HG03354 (cell line): ENCODE results near the gene MYBPC2.

Experiments
- ATAC-seq: cut with Tn5 transposase; IDR thresholded peaks from one replicate; pipeline ENCODE4 v1.9.1; 2021; ENCODE audit warnings: mild to moderate bottlenecking; ENCODE audit not compliant: unreplicated experiment, poor library complexity, severe bottlenecking

MYBPC2 gene

DNA sequence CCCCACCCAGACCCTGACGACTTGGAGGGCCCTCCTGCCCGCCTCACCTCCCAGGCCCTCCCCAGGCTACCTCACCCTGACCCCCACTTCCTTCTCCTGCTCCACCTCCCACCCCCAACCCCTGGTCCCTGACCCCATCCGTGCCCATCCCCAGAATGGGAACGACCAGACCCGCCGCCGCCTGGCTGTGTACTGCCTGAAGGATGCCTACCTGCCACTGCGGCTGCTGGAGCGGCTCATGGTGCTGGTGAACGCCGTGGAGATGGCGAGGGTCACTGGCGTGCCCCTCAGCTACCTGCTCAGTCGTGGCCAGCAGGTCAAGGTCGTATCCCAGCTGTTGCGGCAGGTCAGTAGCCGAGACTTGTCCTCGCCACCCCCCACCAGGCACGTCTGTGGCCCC is 25.9 kb upstream of the MYBPC2 start:
- no peak for ATAC-seq

DNA sequence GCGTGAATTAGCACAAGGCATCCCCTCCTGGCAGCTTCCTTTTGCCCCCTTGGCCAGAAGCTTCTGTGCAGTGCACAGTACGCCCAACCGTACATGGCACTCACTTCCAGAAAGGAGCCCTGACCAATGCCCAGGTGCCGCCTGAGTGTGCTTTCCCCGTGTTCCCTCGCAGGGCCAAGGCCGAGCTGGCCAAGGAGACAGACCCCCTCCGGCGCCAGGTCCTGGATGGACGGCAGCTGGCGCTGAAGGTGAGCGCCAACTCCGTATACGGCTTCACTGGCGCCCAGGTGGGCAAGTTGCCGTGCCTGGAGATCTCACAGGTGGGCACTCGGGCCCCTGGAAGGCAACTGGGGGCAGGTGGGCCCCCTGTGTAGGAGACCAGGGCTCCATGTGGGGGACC is 23.3 kb upstream of the MYBPC2 start:
- no peak for ATAC-seq

DNA sequence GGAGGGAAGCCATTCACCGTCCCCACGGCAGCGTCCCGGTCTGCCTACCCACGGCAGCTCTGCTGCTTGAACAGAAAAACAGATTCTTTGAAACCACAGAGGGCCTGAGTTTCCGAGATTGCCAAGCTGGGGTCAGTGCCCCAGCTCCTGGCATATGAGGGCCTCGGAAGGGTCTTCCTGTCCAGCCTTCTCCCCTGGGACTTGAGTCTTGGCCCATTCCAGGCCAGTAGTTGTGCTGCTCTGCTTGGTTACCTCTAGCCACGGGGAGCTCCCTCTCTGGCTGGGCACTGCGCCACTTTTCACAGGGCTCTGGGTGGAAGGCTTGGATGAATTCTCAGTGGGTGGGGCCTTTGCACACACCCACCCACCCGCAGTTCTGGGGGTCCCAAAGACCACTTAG is 22.6 kb upstream of the MYBPC2 start:
- ATAC-seq = no peak

DNA sequence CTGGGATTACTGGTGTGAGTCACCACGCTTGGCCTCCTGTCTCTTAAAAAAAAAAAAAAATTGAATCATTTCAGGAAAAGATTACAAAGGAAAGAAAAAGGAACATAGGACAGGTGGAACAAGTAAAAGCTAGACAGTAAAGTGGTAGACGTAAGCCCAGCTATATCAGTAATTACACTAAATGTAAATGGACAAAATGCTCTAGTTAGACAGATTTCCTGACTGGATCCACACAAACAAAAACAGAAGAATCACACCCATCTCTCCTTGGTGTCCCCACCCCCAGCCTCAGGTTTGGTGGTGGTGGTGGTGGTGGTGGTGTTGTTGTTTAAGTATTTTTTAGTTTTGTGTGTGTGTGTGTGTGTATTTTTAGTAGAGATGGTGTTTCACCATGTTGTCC is 20.3 kb upstream of the MYBPC2 start:
- ATAC-seq = no peak

DNA sequence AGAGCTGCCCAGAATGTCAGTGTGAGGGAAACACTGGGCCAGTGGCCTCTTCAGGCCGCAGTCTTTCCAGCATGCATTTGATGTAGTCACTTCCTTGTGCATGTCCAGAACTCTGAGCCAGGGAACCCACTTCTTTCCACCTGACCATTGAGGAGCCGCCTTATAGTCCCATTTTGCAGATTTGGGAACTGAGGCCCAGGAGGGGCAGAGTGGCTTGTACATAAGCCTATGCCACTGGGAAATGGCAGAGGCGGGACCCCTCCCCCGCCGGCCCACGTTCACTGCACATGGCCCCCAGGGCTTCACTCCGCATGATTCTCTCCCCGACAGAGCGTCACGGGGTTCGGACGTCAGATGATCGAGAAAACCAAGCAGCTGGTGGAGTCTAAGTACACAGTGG is 19.6 kb upstream of the MYBPC2 start:
- ATAC-seq = no peak

DNA sequence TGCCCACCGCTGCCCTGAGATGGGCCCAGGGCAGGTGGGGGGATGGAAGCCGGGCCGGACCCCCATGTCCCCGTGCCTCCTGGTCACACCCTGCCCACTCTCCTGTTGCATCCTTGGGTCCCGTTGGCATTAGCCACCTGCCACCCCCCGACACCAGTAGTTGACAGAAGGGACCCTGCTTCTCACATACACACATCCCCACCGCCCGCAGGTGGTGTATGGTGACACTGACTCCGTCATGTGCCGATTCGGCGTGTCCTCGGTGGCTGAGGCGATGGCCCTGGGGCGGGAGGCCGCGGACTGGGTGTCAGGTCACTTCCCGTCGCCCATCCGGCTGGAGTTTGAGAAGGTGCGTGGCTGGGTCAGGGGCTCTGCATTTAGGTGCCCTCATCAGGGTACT is 19.2 kb upstream of the MYBPC2 start:
- no peak for ATAC-seq

DNA sequence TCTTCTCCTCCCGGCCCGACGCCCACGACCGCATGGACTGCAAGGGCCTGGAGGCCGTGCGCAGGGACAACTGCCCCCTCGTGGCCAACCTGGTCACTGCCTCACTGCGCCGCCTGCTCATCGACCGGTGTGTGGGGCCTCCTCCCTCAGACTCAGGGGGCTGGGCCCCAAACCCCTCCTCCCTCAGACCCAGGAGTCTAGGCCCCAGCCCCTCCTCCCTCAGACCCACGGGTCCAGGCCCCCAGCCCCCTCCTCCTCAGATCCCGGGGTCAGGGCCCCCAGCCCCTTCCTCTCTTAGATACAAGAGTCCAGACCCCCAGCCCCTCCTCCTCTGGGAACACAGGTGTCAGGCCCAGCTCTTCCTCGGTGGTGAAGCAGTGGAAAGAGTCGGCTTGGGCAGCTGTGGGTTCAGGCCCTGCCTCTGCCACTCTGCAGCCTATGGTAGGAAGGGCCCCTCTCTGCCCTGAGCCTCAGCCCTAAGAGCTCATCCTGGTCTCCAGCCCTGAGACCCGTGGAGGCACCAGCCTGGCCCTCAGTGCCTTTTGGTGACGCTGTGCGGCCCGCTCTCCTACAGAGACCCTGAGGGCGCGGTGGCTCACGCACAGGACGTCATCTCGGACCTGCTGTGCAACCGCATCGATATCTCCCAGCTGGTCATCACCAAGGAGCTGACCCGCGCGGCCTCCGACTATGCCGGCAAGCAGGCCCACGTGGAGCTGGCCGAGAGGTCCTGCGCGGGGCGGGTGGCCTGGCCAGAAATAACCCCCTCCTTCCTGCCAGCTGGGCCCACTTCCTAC is 17.6 kb upstream of the MYBPC2 start:
- ATAC-seq = peak; percentile 39

DNA sequence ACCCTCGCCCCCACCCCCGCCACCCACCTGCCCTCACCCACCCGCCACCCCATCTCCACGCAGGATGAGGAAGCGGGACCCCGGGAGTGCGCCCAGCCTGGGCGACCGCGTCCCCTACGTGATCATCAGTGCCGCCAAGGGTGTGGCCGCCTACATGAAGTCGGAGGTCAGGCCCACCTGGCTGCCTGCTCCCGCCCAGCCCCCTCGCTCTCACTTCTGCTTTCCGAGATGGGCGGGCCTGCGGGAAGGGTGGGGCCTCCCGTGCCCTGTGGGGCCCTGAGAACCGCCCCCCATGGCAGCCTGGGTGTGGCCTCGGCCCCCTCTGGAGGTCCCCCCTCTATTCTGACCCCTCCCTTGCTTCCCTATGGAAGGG is 17.0 kb upstream of the MYBPC2 start:
- ATAC-seq = peak; percentile 48

DNA sequence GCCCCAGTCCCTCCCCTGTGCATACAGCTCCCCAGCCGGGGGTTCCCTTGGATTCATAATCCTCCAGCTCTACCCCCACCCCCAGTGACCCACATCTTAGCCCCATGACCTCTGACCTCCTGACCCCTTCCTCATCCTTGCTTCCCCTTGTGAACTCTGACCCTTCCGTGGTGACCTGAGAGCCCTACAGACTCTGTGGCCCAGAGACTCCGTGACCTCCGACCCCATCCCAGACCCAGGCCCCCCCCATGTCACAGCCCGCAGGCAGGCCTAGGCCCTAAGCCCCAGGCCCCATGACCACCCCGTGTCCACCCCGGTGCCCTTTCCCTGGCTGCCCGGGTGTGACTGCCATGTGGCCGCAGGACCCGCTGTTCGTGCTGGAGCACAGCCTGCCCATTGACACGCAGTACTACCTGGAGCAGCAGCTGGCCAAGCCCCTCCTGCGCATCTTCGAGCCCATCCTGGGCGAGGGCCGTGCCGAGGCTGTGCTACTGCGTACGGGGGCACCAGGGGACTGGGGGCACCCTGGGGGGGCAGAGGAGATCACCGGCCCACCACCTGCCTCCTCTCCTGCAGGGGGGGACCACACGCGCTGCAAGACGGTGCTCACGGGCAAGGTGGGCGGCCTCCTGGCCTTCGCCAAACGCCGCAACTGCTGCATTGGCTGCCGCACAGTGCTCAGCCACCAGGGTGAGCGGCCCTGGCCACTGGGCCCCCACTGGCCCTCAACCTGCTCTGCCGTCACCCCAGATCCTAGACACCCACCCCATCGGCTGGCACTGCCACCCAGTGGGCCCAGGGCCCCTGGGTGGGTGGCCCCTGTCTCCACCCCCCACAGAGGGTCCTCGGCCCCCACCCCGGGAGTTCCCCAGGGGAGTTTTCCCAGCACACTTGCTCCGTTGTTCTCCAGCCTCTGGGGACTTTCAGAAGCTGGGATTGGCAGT is 16.4 kb upstream of the MYBPC2 start:
- no peak for ATAC-seq

DNA sequence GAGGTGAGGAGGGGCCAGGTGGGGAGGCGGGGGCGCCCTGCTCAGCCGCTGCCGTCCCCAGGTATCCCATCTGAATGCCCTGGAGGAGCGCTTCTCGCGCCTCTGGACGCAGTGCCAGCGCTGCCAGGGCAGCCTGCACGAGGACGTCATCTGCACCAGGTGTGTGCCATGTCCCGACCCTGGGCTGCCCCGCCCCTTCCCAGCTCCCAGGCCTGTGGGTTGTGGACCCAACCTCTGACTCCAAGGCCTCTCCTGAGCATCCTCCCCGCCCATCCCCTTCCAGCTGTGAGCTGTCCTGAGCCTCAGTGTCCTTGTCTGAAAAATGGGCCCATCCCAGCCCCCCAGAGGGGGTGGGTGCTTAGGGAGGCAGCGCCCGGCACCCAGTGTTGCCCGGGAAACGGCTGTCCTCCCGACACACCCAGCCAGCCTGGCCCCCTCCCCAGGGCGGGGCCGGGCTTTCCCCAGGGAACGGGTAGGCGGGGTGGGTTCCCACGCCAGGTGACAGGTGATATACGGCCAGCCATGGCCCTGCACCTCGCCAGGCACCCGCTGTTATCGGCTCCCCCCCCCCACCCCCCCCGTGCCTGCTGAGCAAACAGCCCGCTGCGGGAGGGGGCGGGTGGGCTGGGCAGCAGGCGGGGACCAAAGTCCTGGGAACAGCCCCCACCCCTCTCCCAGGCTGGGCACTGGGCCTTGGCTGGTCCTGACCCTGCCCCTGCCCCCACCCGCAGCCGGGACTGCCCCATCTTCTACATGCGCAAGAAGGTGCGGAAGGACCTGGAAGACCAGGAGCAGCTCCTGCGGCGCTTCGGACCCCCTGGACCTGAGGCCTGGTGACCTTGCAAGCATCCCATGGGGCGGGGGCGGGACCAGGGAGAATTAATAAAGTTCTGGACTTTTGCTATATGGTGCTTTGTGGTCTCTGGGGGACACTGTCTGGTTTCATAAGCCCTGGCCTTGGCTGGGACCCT is 15.3 kb upstream of the MYBPC2 start:
- no peak for ATAC-seq

DNA sequence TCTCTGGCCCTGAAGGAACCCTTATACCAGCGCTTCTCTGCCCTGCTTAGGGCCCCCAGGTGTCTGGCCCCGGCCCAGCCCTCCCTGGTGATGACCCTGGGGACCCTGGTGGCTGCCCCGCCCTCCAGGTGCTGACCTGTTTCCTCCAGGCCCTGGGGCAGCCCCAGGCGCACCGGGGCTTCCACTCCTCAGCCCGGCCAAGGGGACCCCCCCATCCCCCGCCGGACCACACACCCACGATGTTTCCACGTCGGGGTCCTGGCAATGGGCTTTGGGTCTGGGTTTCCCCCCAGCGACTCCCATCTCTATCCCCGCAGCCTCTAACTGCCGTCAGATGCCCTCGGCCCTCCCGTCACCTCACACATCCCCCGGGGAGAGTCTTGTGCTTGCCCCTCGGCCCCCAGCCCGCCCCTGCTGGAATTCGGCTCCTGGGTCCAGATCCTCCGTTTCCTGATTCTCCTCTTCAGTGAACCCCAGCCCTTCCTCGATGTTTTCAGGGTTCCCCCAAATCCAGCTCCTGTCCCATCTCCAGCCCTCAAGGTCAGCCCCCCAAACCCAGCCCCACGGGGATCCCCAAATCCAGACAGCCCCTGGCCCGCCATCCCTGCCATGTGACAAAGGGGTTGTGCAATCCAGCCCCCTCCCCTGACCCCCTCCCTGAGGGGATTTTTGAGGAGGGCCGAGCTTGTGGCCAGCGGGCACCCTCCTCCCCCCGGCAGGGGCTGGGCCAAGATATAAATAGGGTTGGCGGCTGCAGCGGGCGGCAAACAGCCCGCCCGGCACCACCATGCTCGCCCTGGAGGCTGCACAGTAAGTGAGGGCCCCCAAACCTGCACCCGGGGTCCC is 14.3 kb upstream of the MYBPC2 start, which contains the start of gene SPIB:
Gene SPIB (plus strand): TSS at position 763 of the 846 bp plus-strand sequence. CDS start 25 bp downstream, at position 788.
- ATAC-seq = no peak

DNA sequence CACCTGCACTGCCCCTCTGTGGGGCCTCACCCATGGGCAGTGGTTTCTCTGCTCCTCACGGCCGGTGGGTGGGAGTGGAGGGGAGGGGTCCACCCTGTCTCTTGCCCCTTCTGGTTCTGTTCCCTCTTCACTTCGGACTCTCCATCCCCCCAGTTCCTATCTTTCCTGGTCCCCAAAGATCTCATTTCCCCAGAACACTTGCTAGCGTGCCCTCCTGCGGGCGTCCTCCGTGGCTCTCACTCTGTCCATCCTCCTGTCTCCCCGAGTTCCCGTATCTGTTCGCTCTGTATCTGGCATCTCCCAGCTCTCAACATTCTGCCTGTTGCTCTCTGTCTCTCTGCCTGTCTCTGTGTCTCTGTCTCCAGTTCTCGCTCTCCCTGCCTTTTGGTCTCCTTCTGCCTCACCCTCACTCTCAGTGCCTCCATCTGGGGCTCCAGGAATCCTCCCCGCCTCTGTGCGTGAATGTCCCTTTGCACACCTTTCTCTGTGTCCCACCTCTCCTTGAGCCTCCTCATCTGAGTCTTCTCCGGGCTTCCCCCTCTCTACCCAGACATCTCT is 13.6 kb upstream of the MYBPC2 start:
- no peak for ATAC-seq

DNA sequence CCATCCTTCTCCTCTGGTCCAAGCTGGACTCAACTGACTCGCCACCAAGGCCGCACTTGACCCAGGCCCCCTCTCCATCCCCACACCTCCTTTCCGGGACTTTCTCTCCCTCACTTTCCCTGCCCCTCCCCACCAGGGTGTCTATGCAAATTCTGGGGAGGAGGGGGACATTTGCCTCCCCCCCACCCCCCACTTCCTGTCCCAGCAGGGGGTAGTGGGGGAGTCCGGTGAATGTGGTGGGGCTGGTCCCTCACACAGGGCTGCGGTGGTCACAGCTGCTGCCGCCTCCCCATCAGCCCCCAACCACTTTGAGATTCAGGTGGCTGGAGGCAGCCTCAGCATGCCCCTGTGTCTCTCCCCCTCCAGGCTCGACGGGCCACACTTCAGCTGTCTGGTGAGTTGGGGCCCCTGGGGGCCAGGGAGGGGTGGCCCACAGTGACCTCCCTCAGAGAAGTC is 13.1 kb upstream of the MYBPC2 start:
- ATAC-seq = no peak

DNA sequence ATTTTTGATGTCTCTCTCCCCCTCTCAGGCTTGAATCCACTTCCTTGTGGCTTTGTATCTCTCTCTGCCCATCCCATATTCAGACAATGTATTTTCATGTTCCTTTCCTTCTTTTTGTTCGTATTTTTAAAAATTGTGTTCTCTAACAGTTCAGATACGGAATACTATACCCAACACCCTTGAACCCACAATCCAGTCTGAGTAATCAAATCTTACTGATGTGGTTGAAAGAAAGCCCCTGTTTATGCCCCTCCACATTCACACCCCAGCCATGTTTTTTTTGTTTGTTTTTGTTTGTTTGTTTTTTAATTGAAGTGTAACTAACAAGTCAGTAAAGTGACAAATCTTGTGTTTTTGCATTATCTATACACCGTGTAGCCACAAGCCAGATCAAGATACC is 12.6 kb upstream of the MYBPC2 start:
- ATAC-seq = no peak

DNA sequence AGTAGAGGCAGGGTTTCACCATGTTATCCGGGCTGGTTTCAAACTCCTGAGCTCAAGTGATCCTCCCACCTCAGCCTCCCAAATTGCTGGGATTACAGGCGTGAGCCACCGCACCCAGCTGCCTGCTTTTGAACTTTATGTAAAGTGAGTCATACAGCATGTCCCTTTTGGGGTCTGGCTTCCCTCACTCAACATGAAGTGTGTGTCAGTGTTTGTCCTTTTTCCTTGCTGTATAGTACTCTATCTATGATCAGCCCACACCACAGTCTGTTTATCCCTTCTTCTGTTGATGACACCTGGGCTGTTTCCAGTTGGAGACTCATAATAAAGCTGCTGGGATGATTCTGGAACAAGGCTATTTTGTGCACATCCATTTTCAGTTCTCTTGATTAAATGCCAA is 11.9 kb upstream of the MYBPC2 start:
- no peak for ATAC-seq

DNA sequence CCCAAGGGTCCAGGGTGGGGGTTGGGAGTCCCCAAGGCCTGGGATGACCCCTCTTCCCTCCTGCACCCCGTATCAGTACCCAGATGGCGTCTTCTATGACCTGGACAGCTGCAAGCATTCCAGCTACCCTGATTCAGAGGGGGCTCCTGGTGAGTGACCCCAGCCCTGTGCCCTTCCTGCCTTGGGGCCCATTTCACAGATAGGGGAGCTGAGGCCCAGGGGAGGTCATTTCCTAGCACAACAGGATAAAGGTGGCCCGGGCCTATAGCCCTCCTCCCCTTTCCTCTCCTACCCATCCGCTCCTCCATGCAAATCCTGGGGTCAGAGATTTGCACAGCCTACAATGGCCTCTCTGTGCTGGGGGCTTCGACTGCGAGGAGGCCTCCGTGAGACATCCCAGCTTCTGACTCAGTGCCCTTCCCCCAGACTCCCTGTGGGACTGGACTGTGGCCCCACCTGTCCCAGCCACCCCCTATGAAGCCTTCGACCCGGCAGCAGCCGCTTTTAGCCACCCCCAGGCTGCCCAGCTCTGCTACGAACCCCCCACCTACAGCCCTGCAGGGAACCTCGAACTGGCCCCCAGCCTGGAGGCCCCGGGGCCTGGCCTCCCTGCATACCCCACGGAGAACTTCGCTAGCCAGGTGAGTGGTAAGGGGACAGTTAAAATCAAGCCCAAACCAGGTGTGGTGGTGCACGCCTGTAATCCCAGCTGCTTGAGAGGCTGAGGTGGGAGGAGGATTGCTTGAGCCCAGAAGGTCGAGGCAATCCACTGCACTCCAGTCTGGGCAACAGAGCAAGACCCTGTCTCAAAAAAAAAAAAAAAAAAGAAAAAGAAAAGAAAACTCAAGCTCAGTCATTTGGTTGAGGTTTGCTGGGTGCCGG is 10.1 kb upstream of the MYBPC2 start:
- no peak for ATAC-seq

DNA sequence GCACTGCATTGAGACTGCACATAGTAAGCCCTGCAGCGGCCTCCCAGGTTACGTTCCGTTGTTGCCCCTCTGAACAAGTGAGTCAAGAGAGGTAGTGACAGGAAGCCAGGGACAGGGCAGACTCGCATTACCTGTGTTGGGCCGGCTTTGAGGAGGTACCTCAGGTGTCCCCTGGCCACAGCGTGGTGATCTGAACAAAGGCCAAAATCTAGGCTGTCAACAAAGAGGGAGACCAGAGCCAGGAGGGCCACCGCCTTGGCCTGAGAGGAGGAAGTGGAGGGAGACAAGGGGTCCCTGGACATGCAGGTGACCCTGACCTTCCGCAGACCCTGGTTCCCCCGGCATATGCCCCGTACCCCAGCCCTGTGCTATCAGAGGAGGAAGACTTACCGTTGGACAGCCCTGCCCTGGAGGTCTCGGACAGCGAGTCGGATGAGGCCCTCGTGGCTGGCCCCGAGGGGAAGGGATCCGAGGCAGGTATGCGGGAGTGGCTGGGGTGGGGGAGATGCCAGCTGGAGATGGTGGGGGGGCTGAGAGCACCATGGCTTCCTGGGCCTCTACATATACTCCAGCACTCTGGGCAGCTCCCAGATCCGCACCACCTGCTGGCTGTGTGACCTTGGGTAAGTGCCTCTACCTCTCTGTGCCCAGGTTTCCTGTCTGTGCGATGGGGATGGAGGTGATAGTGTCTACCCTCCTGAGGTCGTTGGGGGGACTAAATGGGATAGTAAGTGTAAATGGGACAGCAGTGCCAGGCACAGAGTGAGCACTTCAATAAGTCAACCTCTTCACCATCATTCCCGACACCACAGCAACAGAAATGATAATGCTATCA is 9.2 kb upstream of the MYBPC2 start:
- ATAC-seq = no peak
